ENCODE data around the gene IFRD2. TPM values are rescaled to one million over a fixed set of nuclear protein-coding genes. Genes with fewer than 3 reads are reported as not detected.
A peak's percentile ranks its signal among the peaks of the same experiment; 100 is the strongest.

The IFRD2 gene
- polyA plus RNA-seq, 1 experiment = 19.3 TPM

- Histone ChIP-seq H3K4me3 (ENCODE audit: low read depth, low read length) (peak overlapping the region; percentile 66), H3K27ac (ENCODE audit: low read depth, low read length) (peak overlapping the region; percentile 25), H3K9me3 (ENCODE audit: control insufficient read depth, insufficient read depth, low read length) (no peaks in the 10 kb centered on the region; the same call in 1 of the 2 replicates), H3K27me3 (ENCODE audit: control insufficient read depth, insufficient read depth, low read length) (no peaks in the 10 kb centered on the region)
- DNase-seq (ENCODE audit: low read depth, low spot score) = no peak
- TF ChIP-seq CTCF (IDR thresholded peaks at IDR 0.05; ENCODE audit: low read depth, low read length) = no peak
- ChIA-PET POLR2A (interaction anchor here (0.5 to 1.3 kb wide), 9 partner anchors 16 to 1273 kb away, joined by 3 to 5 read pairs (median 4); partner anchors contain the start of genes CYB561D2, GNAI2 and NPRL2), CTCF (interaction anchor here (1.4 to 1.5 kb wide), 2 partner anchors 25 to 53 kb away, joined by 5 to 10 read pairs; no protein-coding TSS in a partner anchor)
These were observed 7.4 kb upstream of the IFRD2 start for GRCh38 chr3:50299638-50299928.

DNA sequence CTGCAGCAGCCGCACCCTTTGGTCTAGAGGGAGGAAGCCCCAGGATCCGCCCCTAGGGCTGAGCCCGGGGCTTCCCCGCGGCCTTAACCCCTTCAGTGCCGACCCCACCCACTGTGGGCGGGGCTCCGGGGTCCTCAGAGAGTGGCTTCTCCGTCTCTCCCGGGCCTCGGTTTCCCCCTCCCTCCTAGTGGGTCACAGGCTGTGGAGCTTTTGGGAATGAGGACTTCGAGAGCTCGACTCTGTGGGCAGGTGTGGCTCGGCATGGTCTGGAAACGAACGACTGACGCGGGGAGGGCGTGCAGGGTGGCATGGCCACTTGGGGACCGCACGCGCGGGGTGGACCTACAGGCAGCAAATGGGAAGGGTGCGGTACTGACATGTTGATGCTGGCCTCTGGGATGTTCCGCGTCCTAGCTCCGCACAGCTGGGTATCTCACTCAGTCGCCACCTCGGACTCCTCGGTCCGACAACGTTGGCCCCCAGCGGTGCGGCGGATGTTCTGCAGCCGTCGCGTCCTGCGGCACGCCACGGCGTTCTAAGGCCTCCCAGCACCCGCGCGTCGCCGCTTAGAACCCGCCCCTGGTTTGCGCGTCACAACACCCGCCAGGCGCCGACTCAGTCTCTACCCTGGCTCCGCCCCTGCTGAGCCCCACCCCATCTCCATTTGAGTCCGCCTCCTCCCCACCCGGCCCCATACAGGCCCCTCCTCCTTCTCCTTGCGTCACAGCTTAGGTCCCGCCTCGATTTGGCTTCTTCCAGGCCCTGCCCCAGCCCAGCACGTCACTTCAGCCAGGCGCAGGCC is 6.8 kb upstream of the IFRD2 start, which contains the start of the genes HYAL3 and NAA80:
Gene HYAL3 (minus strand): TSS at position 570 of the 802 bp plus-strand sequence. CDS start 3,803 bp downstream, outside the sequence.
Gene NAA80 (minus strand): TSS at position 570 of the 802 bp plus-strand sequence. CDS start 1,942 bp downstream, outside the sequence.
- POLR2A ChIA-PET = interaction anchor here (0.5 to 1.3 kb wide), 11 partner anchors 11 to 1273 kb away, joined by 3 to 5 read pairs (median 4); partner anchors contain the start of genes CYB561D2, GNAI2 and NPRL2
- H3K27ac ChIP-seq (ENCODE audit: low read depth, low read length) = peak within 1 kb of the TSS; percentile 62
- no peaks in the 10 kb centered on the region for H3K27me3 ChIP-seq (ENCODE audit: control insufficient read depth, insufficient read depth, low read length)
- H3K9me3 ChIP-seq (ENCODE audit: control insufficient read depth, insufficient read depth, low read length) = no peaks in the 10 kb centered on the region; the same call in 1 of the 2 replicates
- peak within 1 kb of the TSS; percentile 74 for H3K4me3 ChIP-seq (ENCODE audit: low read depth, low read length)
- peak; percentile 27 for TF ChIP-seq CTCF (IDR thresholded peaks at IDR 0.05; ENCODE audit: low read depth, low read length)
- CTCF ChIA-PET = interaction anchor here (1.4 to 1.5 kb wide), 2 partner anchors 25 to 53 kb away, joined by 5 to 10 read pairs; no protein-coding TSS in a partner anchor
- DNase-seq (ENCODE audit: low read depth, low spot score) = peak; percentile 99

DNA sequence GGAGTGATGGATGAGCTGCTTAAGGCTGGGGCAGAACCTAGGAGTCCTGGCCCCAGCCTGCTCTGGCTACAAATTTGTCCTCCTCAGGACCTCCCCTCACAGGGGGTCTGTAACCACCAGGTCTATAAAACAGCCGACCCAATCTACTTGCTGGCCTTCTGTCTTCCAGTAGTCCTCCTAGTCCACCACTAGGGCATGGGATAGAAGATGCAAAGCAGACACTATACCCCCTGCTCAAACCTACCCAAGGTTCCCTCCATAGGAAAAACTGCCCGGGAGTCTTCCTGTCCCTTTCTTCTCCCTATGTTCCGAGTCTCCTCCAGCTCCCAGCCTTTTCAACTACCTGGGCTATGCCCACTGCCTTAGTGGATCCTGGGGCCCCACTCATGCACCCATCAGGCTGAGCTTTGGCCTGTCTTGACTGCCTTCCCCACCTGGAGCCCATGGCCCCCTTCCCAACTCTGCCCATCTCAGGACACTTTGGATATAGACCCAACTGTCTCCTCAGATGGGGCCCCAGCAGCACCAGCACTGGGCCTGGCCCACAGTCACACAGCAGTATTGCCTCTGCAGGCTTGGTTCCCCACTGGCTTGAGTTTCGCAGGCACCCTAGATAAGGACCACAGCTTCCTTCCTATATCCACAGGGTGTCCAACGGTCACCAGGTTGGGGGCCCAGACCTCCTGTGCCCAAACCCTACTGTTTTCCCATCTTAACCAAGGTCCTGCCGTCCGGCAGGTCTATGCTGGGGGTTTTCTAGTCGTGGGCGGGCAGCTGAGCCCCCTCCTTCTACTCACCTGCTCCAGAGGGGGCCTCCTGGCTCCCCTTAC is 5.9 kb upstream of the IFRD2 start:
- TF ChIP-seq CTCF (IDR thresholded peaks at IDR 0.05; ENCODE audit: low read depth, low read length) = 0 out of 2 replicates have a peak, but pooled peaks have one; percentile 20
- ChIA-PET POLR2A (interaction anchor here (1.0 kb wide), 1 partner anchor 10 kb away, joined by 3 read pairs; no protein-coding TSS in a partner anchor), CTCF (interaction anchor here (1.6 kb wide), 1 partner anchor 51 kb away, joined by 4 read pairs; no protein-coding TSS in a partner anchor)
- peak overlapping the region; percentile 74 for H3K4me3 ChIP-seq (ENCODE audit: low read depth, low read length)
- no peaks in the 10 kb centered on the region; the same call in 1 of the 2 replicates for H3K9me3 ChIP-seq (ENCODE audit: control insufficient read depth, insufficient read depth, low read length)
- no peak for DNase-seq (ENCODE audit: low read depth, low spot score)
- no peaks in the 10 kb centered on the region for H3K27me3 ChIP-seq (ENCODE audit: control insufficient read depth, insufficient read depth, low read length)
- peak overlapping the region; percentile 62 for H3K27ac ChIP-seq (ENCODE audit: low read depth, low read length)

DNA sequence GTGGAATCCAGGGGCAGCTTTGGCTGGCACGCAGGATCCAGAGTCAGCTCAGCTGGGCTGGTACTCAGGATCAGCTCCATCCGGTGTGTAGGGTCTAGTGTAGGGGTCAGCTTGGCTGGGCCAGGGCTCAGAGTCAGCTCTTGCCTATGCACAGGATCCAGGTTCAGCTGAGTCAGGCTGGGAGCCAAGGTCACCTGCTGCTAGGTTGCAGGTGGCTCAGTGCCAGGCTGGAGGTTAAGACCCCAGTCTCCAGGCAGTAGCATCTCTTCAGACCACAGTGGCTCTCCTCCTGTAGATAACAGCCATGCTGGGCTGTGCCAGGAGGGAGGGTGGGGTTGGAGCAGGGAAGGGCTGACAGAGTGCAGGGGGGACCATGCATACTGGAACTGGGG is 5.2 kb upstream of the IFRD2 start:
- TF ChIP-seq CTCF (IDR thresholded peaks at IDR 0.05; ENCODE audit: low read depth, low read length) = no peak
- CTCF ChIA-PET = interaction anchor here (0.7 to 1.6 kb wide), 2 partner anchors 51 to 71 kb away, joined by 3 to 4 read pairs; no protein-coding TSS in a partner anchor
- DNase-seq (ENCODE audit: low read depth, low spot score) = no peak
- POLR2A ChIA-PET = no interaction called here
- Histone ChIP-seq H3K27me3 (ENCODE audit: control insufficient read depth, insufficient read depth, low read length) (no peaks in the 10 kb centered on the region), H3K27ac (ENCODE audit: low read depth, low read length) (no peak overlapping the region), H3K9me3 (ENCODE audit: control insufficient read depth, insufficient read depth, low read length) (no peaks in the 10 kb centered on the region; the same call in 1 of the 2 replicates), H3K4me3 (ENCODE audit: low read depth, low read length) (no peak overlapping the region)
